GM12878 (cell line): ENCODE results near the gene FURIN. TPM values are rescaled to one million over a fixed set of nuclear protein-coding genes. Genes with fewer than 3 reads are reported as not detected.

Experiments
- ATAC-seq: fragments of 200-7000 bp; cut with Tn5 transposase; 3 replicates; pipeline ENCODE4 v1.9.1; 2020; ENCODE audit warnings: mild to moderate bottlenecking, moderate library complexity
- BruUV-seq: library from RNA; stranded (reverse); fragments of 400-500 nt; replicated peaks from 2 replicates; lab custom pipeline; 2021; lab: Mats Ljungman, UMichigan
- CTCF ChIA-PET: fragments of 300-600 bp; sonication (Branson Sonifier 250); formaldehyde crosslinking; extraction: SDS; loops from one replicate; lab custom pipeline; 2021; ENCODE audit warnings: inconsistent platforms; lab: Yijun Ruan, JAX
- POLR2A ChIA-PET: fragments of 350-600 bp; formaldehyde crosslinking; extraction: SDS; loops from one replicate; lab custom pipeline; 2021; ENCODE audit warnings: inconsistent platforms; lab: Charles Lee
- RAD21 ChIA-PET: fragments of 300-600 bp; sonication (Branson Sonifier 250); formaldehyde crosslinking; loops from one replicate; lab custom pipeline; 2023; ENCODE audit warnings: antibody characterized with exemption; ENCODE audit not compliant: unreplicated experiment; lab: Charles Lee
- SMC1A ChIA-PET: fragments of 300-600 bp; sonication (Branson Sonifier 250); formaldehyde crosslinking; loops from one replicate; lab custom pipeline; 2023; ENCODE audit not compliant: unreplicated experiment, uncharacterized antibody; lab: Charles Lee
- DNase-seq: peaks from one replicate; pipeline ENCODE4 v3.0.0-alpha.2; 2011; ENCODE audit warnings: low read depth, low spot score
- FAIRE-seq: peaks from 3 replicates; lab custom pipeline; 2011; peaks lifted over from hg19 to GRCh38; lab: Jason Lieb, UNC
- H2AFZ ChIP-seq: 2 replicates; pipeline ENCODE4 v1.6.0; 2011; ENCODE audit warnings: low read depth, low read length, control low read depth; ENCODE audit not compliant: control insufficient read depth
- H3K27ac ChIP-seq: 2 replicates; pipeline ENCODE4 v1.5.1; 2011; ENCODE audit warnings: control low read depth; ENCODE audit not compliant: control insufficient read depth, insufficient read depth
- H3K27me3 ChIP-seq, 2 experiments: replicated peaks in 1 of 2; 2 replicates each; pipeline versions ENCODE4 v1.6.0 to v1.6.1; 2011; ENCODE audit warnings: low read length in 1 of 2; ENCODE audit not compliant: control insufficient read depth in 2 of 2, insufficient read depth in 2 of 2
- H3K36me3 ChIP-seq, 2 experiments: 2 replicates each; pipeline ENCODE4 v1.5.1; 2011; ENCODE audit warnings: low read length in 1 of 2; ENCODE audit not compliant: control insufficient read depth in 2 of 2, insufficient read depth in 2 of 2
- H3K4me1 ChIP-seq: 2 replicates; pipeline ENCODE4 v1.6.1; 2011; ENCODE audit warnings: mild to moderate bottlenecking, low read length, moderate library complexity, mixed read lengths; ENCODE audit not compliant: control insufficient read depth, insufficient read depth
- H3K4me2 ChIP-seq: 2 replicates; pipeline ENCODE4 v1.6.0; 2011; ENCODE audit warnings: control low read depth; ENCODE audit not compliant: control insufficient read depth, insufficient read depth
- H3K4me3 ChIP-seq: fragments of 200-600 bp; sonication (generic); 2 replicates; pipeline ENCODE4 v1.5.1; 2016
- H3K79me2 ChIP-seq: 2 replicates; pipeline ENCODE4 v1.6.0; 2011; ENCODE audit warnings: low read length; ENCODE audit not compliant: control insufficient read depth, insufficient read depth
- H3K9ac ChIP-seq: 2 replicates; pipeline ENCODE4 v1.8.0; 2011; ENCODE audit warnings: low read length, control low read depth, mixed read lengths; ENCODE audit not compliant: control insufficient read depth, insufficient read depth
- H3K9me3 ChIP-seq: replicated peaks from 3 replicates; pipeline ENCODE4 v1.5.1; 2011; ENCODE audit warnings: mild to moderate bottlenecking, low read length; ENCODE audit not compliant: control insufficient read depth, insufficient read depth
- H4K20me1 ChIP-seq: 2 replicates; pipeline ENCODE4 v1.6.0; 2011; ENCODE audit not compliant: control insufficient read depth, insufficient read depth
- CHD4 ChIP-seq: fragments of 200-600 bp; sonication (generic); IDR thresholded peaks from 2 replicates; pipeline ENCODE4 v1.6.1; 2016; ENCODE audit warnings: mild to moderate bottlenecking
- POLR2A ChIP-seq: IDR thresholded peaks from 2 replicates; pipeline ENCODE4 v1.6.1; 2011; ENCODE audit warnings: low read depth, mild to moderate bottlenecking, low read length
- RAD21 ChIP-seq: IDR thresholded peaks from 2 replicates; pipeline ENCODE4 v1.6.1; 2011; ENCODE audit warnings: mild to moderate bottlenecking, low read depth, low read length, moderate library complexity; ENCODE audit not compliant: insufficient read depth
- ZNF217 ChIP-seq: fragments of 450-650 bp; IDR thresholded peaks from 2 replicates; pipeline ENCODE4 v1.6.1; 2017; ENCODE audit warnings: antibody characterized with exemption, mild to moderate bottlenecking
- WGBS: methylation state at CpG from one replicate; pipeline ENCODE4 v1.1.6; 2016; ENCODE audit warnings: low lambda C conversion rate; ENCODE audit not compliant: insufficient replicate concordance, insufficient coverage; ENCODE audit errors: missing lambda C conversion rate; 5-methylcytosine and 5-hydroxymethylcytosine counted together
- in situ Hi-C: fragments of 300-500 bp; cut with MboI; formaldehyde crosslinking; loops from 9 replicates; pipeline ENCODE4 v1.14.3; 2018; ENCODE audit warnings: mixed read lengths
- intact Hi-C: fragments of 100-400 bp; cut with micrococcal nuclease; formaldehyde crosslinking; loops from one replicate; pipeline ENCODE4 v1.14.2; 2022; ENCODE audit not compliant: unreplicated experiment
- polyA plus RNA-seq, 11 experiments: library from polyadenylated mRNA; depleted of rRNA in 4 of 11; unstranded in 6 of 11; stranded (reverse) in 5 of 11; fragments of >200 nt; fragmentation: Nextera tagmentation in 4 of 11; fragmentation: Illumina TruSeq in 1 of 11; extraction: Ambion mirVana in 4 of 11; extraction: Trizol in 1 of 11; gene quantifications; 1 replicate in 1 of 11; 2 replicates in 10 of 11; pipeline versions ENCODE4 v1.2.1 to v1.2.3, GENCODE V29; 2011 to 2016; ENCODE audit warnings: inconsistent platforms in 2 of 11, missing spikeins in 2 of 11, low read depth in 1 of 11
- total RNA-seq, 4 experiments: library from RNA; depleted of rRNA in 3 of 4; stranded (reverse); fragments of >200 nt in 3 of 4; fragmentation: Illumina TruSeq in 1 of 4; extraction: Trizol in 1 of 4; gene quantifications; 2 replicates each; pipeline versions ENCODE4 v1.2.1 to v1.2.3, GENCODE V29; 2013 to 2021
- TF ChIP-seq, protein P1 (sequence below): IDR thresholded peaks from 2 replicates; pipeline ENCODE4 v1.6.1; 2011; ENCODE audit warnings: borderline replicate concordance, low read depth, mild to moderate bottlenecking, moderate library complexity, low read length; ENCODE audit not compliant: insufficient read depth, poor library complexity, severe bottlenecking

FURIN gene
- total and polyA plus RNA-seq, 10 of the 15 experiments (the other 5 are each of a cell fraction or from before 2014, with no cell fraction given), result 0.47 to 39.9 (median 8.0) TPM

DNA sequence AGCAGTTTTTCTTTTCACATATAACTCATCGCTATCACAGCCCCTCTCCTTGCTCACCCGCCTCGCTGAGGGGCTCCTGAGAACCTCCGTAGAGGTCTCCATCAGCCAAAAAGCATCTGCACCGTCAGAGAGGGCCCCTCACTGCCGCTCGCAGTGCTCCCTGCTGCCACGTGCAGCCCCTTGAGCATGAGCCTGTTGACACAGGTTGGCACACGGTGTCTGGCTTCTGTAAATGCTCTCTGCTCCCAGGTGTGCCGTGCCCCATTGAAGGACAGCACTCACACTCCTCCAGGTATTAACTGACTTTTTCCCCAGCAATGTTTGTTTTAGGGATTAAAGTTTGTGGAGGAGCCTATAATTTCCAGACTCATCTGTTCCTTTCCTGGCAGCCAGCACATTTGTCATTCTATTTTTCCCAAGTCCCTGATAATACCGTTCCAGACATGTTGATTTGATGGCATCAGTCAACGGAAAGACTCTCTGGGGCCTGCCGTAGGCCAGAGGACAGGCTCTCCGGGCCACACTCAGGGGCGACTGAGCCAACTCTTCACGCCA, 2.1 kb upstream of the FURIN start:
- ChIA-PET CTCF (no interaction called here), SMC1A (no interaction called here), POLR2A (no interaction called here), RAD21 (no interaction called here)
- Histone ChIP-seq H4K20me1 (no peaks in the 10 kb centered on the region), H3K36me3 (no peaks in the 10 kb centered on the region), H3K9ac (no peak overlapping the region), H2AFZ (no peak overlapping the region), H3K4me3 (no peak overlapping the region), H3K9me3 (no peaks in the 10 kb centered on the region), H3K27ac (no peak overlapping the region), H3K4me2 (no peak overlapping the region), H3K4me1 (peaks cover 18% of the 10 kb centered on the region)
- no peak for DNase-seq
- ATAC-seq, result no peak
- BruUV-seq, result no TSS peak
- TF ChIP-seq RAD21, result no peak
- TF ChIP-seq, protein P1, sequence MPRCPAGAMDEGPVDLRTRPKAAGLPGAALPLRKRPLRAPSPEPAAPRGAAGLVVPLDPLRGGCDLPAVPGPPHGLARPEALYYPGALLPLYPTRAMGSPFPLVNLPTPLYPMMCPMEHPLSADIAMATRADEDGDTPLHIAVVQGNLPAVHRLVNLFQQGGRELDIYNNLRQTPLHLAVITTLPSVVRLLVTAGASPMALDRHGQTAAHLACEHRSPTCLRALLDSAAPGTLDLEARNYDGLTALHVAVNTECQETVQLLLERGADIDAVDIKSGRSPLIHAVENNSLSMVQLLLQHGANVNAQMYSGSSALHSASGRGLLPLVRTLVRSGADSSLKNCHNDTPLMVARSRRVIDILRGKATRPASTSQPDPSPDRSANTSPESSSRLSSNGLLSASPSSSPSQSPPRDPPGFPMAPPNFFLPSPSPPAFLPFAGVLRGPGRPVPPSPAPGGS, result peak; percentile 60
- TF ChIP-seq, all 136 proteins: peak for 1
- WGBS, result 78% methylated on average over 16 of the region's 16 CpGs
- no peaks in the 10 kb centered on the region for H3K27me3 ChIP-seq
- H3K79me2 ChIP-seq, result peaks cover 6% of the 10 kb centered on the region
- in situ Hi-C loops (no loop called here), intact Hi-C loops (no loop called here)
- no peak for FAIRE-seq

DNA sequence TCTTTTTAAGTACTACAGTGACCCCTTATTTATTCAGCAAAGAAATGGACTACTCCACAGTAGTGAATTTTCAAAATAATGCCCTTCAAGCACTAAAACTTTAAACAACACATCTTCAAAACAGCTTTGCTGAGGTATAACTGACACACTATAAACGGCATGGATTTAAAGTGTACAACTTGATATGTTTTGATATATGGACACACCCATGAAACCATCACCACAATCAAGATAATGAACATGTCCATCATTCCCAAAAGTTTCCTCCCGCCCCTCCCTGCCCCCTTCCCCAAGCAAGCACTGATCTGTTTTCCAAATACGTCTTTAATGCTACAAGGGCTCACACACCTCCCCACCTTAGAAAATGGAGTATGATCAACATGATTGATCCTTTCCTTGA, 1.6 kb upstream of the FURIN start:
- POLR2A ChIA-PET, result no interaction called here
- no peak overlapping the region for H2AFZ ChIP-seq

More for the DNA sequence above, 1.6 kb upstream of the FURIN start:
- in situ Hi-C loops, result no loop called here
- Histone ChIP-seq H3K4me2 (no peak overlapping the region), H3K36me3 (no peaks in the 10 kb centered on the region), H3K4me1 (peaks cover 18% of the 10 kb centered on the region), H3K27ac (no peak overlapping the region), H3K9me3 (no peaks in the 10 kb centered on the region), H3K4me3 (no peak overlapping the region), H3K27me3 (no peaks in the 10 kb centered on the region), H4K20me1 (no peaks in the 10 kb centered on the region), H3K9ac (no peak overlapping the region), H3K79me2 (peaks cover 9% of the 10 kb centered on the region)
- BruUV-seq, result no TSS peak
- TF ChIP-seq ZNF217 (no peak), CHD4 (no peak), POLR2A (no peak)
- 23% methylated on average over 3 of the region's 3 CpGs for WGBS
- intact Hi-C loops, result no loop called here
- DNase-seq (no peak), ATAC-seq (no peak), FAIRE-seq (no peak)
- RAD21 ChIA-PET, result no interaction called here
- SMC1A ChIA-PET, result no interaction called here
- CTCF ChIA-PET, result interaction anchor here (2.7 kb wide), 1 partner anchor 19 kb away, joined by 9 read pairs; no protein-coding TSS in a partner anchor
